A673 (cell line): ENCODE data around the gene PIPOX. TPM values are rescaled to one million over a fixed set of nuclear protein-coding genes. Genes with fewer than 3 reads are reported as not detected.

ENCODE experiments used
- BruUV-seq: library from RNA; stranded (reverse); fragments of 400-500 nt; replicated peaks from 2 replicates; lab custom pipeline; 2021; lab: Mats Ljungman, UMichigan
- CTCF ChIA-PET: fragments of 300-600 bp; sonication (Branson Sonifier 250); formaldehyde crosslinking; loops from one replicate; lab custom pipeline; 2022; ENCODE audit warnings: antibody characterized with exemption; lab: Charles Lee
- POLR2A ChIA-PET: fragments of 300-600 bp; sonication (Branson Sonifier 250); formaldehyde crosslinking; loops from one replicate; lab custom pipeline; 2022; ENCODE audit warnings: antibody characterized with exemption; ENCODE audit not compliant: low non-redundant PET; lab: Charles Lee
- DNase-seq: peaks from one replicate; pipeline ENCODE4 v3.0.0-alpha.2; 2015; ENCODE audit warnings: low spot score
- H3K27ac ChIP-seq: fragments of 200-600 bp; sonication (generic); 2 replicates; pipeline ENCODE4 v1.5.1; 2016; ENCODE audit warnings: mixed run types, low read depth, mild to moderate bottlenecking, mixed read lengths, antibody characterized with exemption, low read length; ENCODE audit not compliant: poor library complexity, severe bottlenecking
- H3K27me3 ChIP-seq: fragments of 200-600 bp; sonication (generic); replicated peaks from 2 replicates; pipeline ENCODE4 v1.6.1; 2017; ENCODE audit warnings: mixed run types, low read depth, mild to moderate bottlenecking, mixed read lengths, antibody characterized with exemption, low read length; ENCODE audit not compliant: insufficient read depth, poor library complexity
- H3K36me3 ChIP-seq: fragments of 200-600 bp; sonication (generic); 2 replicates; pipeline ENCODE4 v1.6.1; 2016; ENCODE audit warnings: mixed run types, mild to moderate bottlenecking, mixed read lengths, antibody characterized with exemption, low read length; ENCODE audit not compliant: insufficient read depth, poor library complexity, severe bottlenecking
- H3K4me1 ChIP-seq: fragments of 200-600 bp; sonication (generic); 2 replicates; pipeline ENCODE4 v1.6.1; 2017; ENCODE audit warnings: mixed run types, mild to moderate bottlenecking, mixed read lengths, antibody characterized with exemption, low read length; ENCODE audit not compliant: insufficient read depth, poor library complexity, severe bottlenecking
- H3K4me3 ChIP-seq: fragments of 200-600 bp; sonication (generic); 2 replicates; pipeline ENCODE4 v1.5.1; 2016; ENCODE audit warnings: low read depth, mixed run types, mild to moderate bottlenecking, mixed read lengths, low read length; ENCODE audit not compliant: poor library complexity, severe bottlenecking
- H3K9me3 ChIP-seq: fragments of 200-600 bp; sonication (generic); 2 replicates; pipeline ENCODE4 v1.6.1; 2016; ENCODE audit warnings: mixed run types, low read depth, mild to moderate bottlenecking, mixed read lengths, antibody characterized with exemption, low read length; ENCODE audit not compliant: poor library complexity, severe bottlenecking
- EZH2 ChIP-seq: fragments of 200-600 bp; sonication (generic); IDR thresholded peaks from 2 replicates; pipeline ENCODE4 v1.6.1; 2017; ENCODE audit warnings: borderline replicate concordance, low read depth, mild to moderate bottlenecking, mixed read lengths, antibody characterized with exemption, low read length; ENCODE audit not compliant: poor library complexity, severe bottlenecking
- intact Hi-C: fragments of 100-400 bp; cut with micrococcal nuclease; formaldehyde crosslinking; loops from one replicate; pipeline ENCODE4 v1.10.0; 2022; ENCODE audit not compliant: unreplicated experiment
- total RNA-seq: library from RNA; stranded (reverse); gene quantifications from 2 replicates; pipeline ENCODE4 v1.2.3, GENCODE V29; 2021
- TF ChIP-seq, protein P1 (sequence below): fragments of 300-800, 200-600 bp; sonication (generic); conservative IDR thresholded peaks from 2 replicates; pipeline ENCODE4 v1.5.1; 2017; ENCODE audit warnings: low read depth, mild to moderate bottlenecking, antibody characterized with exemption, low read length, moderate library complexity, mixed read lengths

The PIPOX gene
- total RNA-seq, 1 experiment from 2014 or later: 8.8 TPM

DNA sequence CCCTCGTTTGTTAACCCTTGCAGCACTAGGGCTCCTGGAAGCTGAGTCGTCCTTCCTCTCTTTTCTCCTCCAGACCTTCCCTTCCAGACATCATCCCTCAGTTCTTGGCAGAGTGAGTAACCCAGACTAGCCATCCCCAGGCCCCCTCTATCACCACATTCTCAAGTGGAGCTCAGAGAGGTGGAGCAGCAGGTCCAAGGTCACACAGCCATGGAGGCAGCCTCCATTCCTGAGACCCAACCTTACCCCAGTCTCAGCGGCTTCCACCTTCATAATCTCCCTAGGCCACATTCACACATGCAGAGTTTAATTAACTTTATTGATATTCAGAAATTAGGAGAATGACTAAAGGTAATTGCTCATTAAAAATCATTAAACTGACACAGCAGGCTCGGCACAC, 40.1 kb upstream of the PIPOX start:
- no peaks in the 10 kb centered on the region for H3K36me3 ChIP-seq
- H3K27me3 ChIP-seq: peaks cover 20% of the 10 kb centered on the region
- no peak overlapping the region for H3K4me3 ChIP-seq
- intact Hi-C loops: no loop called here
- no peaks in the 10 kb centered on the region for H3K9me3 ChIP-seq
- TF ChIP-seq, protein P1, sequence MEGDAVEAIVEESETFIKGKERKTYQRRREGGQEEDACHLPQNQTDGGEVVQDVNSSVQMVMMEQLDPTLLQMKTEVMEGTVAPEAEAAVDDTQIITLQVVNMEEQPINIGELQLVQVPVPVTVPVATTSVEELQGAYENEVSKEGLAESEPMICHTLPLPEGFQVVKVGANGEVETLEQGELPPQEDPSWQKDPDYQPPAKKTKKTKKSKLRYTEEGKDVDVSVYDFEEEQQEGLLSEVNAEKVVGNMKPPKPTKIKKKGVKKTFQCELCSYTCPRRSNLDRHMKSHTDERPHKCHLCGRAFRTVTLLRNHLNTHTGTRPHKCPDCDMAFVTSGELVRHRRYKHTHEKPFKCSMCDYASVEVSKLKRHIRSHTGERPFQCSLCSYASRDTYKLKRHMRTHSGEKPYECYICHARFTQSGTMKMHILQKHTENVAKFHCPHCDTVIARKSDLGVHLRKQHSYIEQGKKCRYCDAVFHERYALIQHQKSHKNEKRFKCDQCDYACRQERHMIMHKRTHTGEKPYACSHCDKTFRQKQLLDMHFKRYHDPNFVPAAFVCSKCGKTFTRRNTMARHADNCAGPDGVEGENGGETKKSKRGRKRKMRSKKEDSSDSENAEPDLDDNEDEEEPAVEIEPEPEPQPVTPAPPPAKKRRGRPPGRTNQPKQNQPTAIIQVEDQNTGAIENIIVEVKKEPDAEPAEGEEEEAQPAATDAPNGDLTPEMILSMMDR: no peak
- no peak for TF ChIP-seq EZH2
- CTCF ChIA-PET: no interaction called here
- POLR2A ChIA-PET: no interaction called here
- no peak overlapping the region for H3K27ac ChIP-seq
- DNase-seq: no peak
- BruUV-seq: no TSS peak
- peaks cover 14% of the 10 kb centered on the region for H3K4me1 ChIP-seq

- no peak for TF ChIP-seq EZH2
- TF ChIP-seq, protein P1: no peak
Observed at GRCh38 chr17:29003289-29003688, 39.7 kb upstream of the PIPOX start.

DNA sequence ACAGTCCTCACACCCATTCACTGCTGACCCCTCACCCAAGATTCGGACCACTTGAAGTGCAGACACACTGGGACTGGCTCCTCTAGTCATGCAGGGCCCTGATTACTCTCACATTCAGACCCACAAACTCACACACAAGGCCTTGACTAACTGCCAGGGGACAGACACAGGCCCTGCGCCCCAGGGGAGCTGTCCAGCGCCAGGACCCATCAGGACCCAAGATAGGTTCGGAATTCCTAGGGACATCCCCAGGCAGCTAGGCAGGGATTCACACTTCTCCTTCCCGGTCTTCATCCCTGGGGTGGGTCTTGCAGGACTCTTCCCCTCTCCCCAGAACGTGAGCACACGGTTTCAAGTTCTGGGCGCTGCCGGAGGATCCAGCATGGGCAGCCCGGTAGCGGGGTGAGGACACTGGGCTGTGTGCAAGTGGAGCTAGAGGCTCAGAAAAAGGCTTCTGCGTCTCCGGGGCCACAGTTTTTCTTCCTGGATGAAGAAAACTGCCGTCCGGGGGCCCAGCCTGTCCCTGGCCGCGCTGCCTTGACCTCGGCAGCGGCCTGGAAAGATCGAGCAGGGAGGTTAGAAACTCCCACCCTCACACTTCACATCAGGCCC, 38.8 kb upstream of the PIPOX start:
- Histone ChIP-seq H3K9me3 (no peaks in the 10 kb centered on the region), H3K4me1 (peaks cover 5% of the 10 kb centered on the region), H3K36me3 (no peaks in the 10 kb centered on the region), H3K4me3 (no peak overlapping the region), H3K27me3 (peaks cover 20% of the 10 kb centered on the region), H3K27ac (no peak overlapping the region)
- BruUV-seq: no TSS peak
- ChIA-PET CTCF (no interaction called here), POLR2A (no interaction called here)
- intact Hi-C loops: no loop called here
- no peak for TF ChIP-seq EZH2
- TF ChIP-seq, protein P1: no peak
- DNase-seq: no peak

More at GRCh38 chr17:29003289-29003688, 39.7 kb upstream of the PIPOX start:
- H3K36me3 ChIP-seq: no peaks in the 10 kb centered on the region
- peaks cover 20% of the 10 kb centered on the region for H3K27me3 ChIP-seq
- intact Hi-C loops: no loop called here
- H3K4me3 ChIP-seq: no peak overlapping the region
- no peaks in the 10 kb centered on the region for H3K9me3 ChIP-seq
- H3K4me1 ChIP-seq: peaks cover 9% of the 10 kb centered on the region
- POLR2A ChIA-PET: no interaction called here
- no peak for DNase-seq
- BruUV-seq: no TSS peak
- CTCF ChIA-PET: no interaction called here
- no peak overlapping the region for H3K27ac ChIP-seq
